HCT116 (cell line): Measurements from ENCODE around the gene GNPDA2. TPM values are rescaled to one million over a fixed set of nuclear protein-coding genes. Genes with fewer than 3 reads are reported as not detected.
A peak's percentile ranks its signal among the peaks of the same experiment; 100 is the strongest.
"Not testable (repeated sequence)": the region's sequence is repeated elsewhere in the genome, so short reads cannot be mapped to it uniquely, and the experiment has no call there.

Experiments
- ATAC-seq: fragments of 200-7000 bp; cut with Tn5 transposase; 2 replicates; pipeline ENCODE4 v1.9.1; 2020; ENCODE audit warnings: mild to moderate bottlenecking, moderate library complexity
- BruUV-seq: library from RNA; stranded (reverse); fragments of 400-500 nt; replicated peaks from 2 replicates; lab custom pipeline; 2021; lab: Mats Ljungman, UMichigan
- CTCF ChIA-PET: fragments of 300-600 bp; sonication (Branson Sonifier 250); formaldehyde crosslinking; loops from one replicate; lab custom pipeline; 2021; ENCODE audit warnings: antibody characterized with exemption; lab: Charles Lee
- POLR2A ChIA-PET: fragments of 300-600, 350-600 bp; sonication (Branson Sonifier 250); formaldehyde crosslinking; loops from one replicate; lab custom pipeline; 2021; ENCODE audit warnings: antibody characterized with exemption; lab: Charles Lee
- RAD21 ChIA-PET, 2 experiments: fragments of 300-600 bp; sonication (Branson Sonifier 250); formaldehyde crosslinking; loops; one replicate each; lab custom pipeline; 2023; ENCODE audit warnings: low total read pairs in 2 of 2; ENCODE audit not compliant: uncharacterized antibody in 2 of 2, unreplicated experiment in 2 of 2, low non-redundant PET in 1 of 2; lab: Charles Lee
- DNase-seq: peaks from one replicate; pipeline ENCODE4 v3.0.0-alpha.2; 2010; ENCODE audit warnings: low read depth, low spot score
- H2AFZ ChIP-seq: fragments of 200-600 bp; shearing (Covaris generic), sonication (generic); 2 replicates; pipeline ENCODE4 v1.6.1; 2017; ENCODE audit warnings: low read depth, mixed run types, mixed read lengths, antibody characterized with exemption, low read length; ENCODE audit not compliant: poor library complexity, severe bottlenecking
- H3K27ac ChIP-seq: 2 replicates; pipeline ENCODE4 v1.5.1; 2012; ENCODE audit warnings: low read depth, low read length
- H3K27me3 ChIP-seq: fragments of 200-600 bp; sonication (generic); 2 replicates; pipeline ENCODE4 v1.6.1; 2016; ENCODE audit warnings: mixed run types, low read length, mixed read lengths; ENCODE audit not compliant: insufficient read depth
- H3K36me3 ChIP-seq, 2 experiments: fragments of 200-500 bp in 1 of 2; fragments of 200-600 bp in 1 of 2; sonication (Bioruptor generic) in 1 of 2; sonication (generic) in 1 of 2; 2 replicates each; pipeline versions ENCODE4 v1.5.1 to v1.6.1; 2014 to 2016; ENCODE audit warnings: low read length in 2 of 2, inconsistent platforms in 1 of 2, mixed read lengths in 1 of 2, mixed run types in 1 of 2; ENCODE audit not compliant: insufficient read depth in 2 of 2, control insufficient read depth in 1 of 2
- H3K4me1 ChIP-seq, 2 experiments: fragments of 200-600 bp in 1 of 2; sonication (generic) in 1 of 2; 2 replicates each; pipeline versions ENCODE4 v1.5.1 to v1.6.1; 2012 to 2017; ENCODE audit warnings: low read length in 2 of 2, inconsistent platforms in 1 of 2, mild to moderate bottlenecking in 1 of 2, mixed read lengths in 1 of 2, mixed run types in 1 of 2, moderate library complexity in 1 of 2; ENCODE audit not compliant: insufficient read depth in 2 of 2, control insufficient read depth in 1 of 2
- H3K4me2 ChIP-seq: fragments of 200-600 bp; sonication (generic); 2 replicates; pipeline ENCODE4 v1.6.1; 2017; ENCODE audit warnings: mixed run types, low read length, mixed read lengths
- H3K4me3 ChIP-seq, 2 experiments: fragments of 200-600 bp in 1 of 2; sonication (generic) in 1 of 2; replicated peaks in 1 of 2; 2 replicates each; pipeline ENCODE4 v1.5.1; 2011 to 2016; ENCODE audit warnings: low read length in 2 of 2, control low read depth in 1 of 2, low read depth in 1 of 2, mild to moderate bottlenecking in 1 of 2, mixed read lengths in 1 of 2, mixed run types in 1 of 2
- H3K79me2 ChIP-seq: fragments of 200-600 bp; sonication (generic); 2 replicates; pipeline ENCODE4 v1.6.1; 2017; ENCODE audit warnings: mild to moderate bottlenecking, mixed run types, low read length, moderate library complexity, mixed read lengths; ENCODE audit not compliant: insufficient read depth
- H3K9ac ChIP-seq: fragments of 200-600 bp; sonication (generic); 2 replicates; pipeline ENCODE4 v1.6.1; 2016; ENCODE audit warnings: low read length, mixed read lengths
- H3K9me2 ChIP-seq: fragments of 200-600 bp; sonication (generic), shearing (Covaris generic); 2 replicates; pipeline ENCODE4 v1.6.1; 2017; ENCODE audit warnings: mixed run types, mild to moderate bottlenecking, moderate library complexity; ENCODE audit not compliant: insufficient read depth
- H3K9me3 ChIP-seq, 2 experiments: fragments of 200-500 bp in 1 of 2; fragments of 200-600 bp in 1 of 2; sonication (Bioruptor generic) in 1 of 2; sonication (generic) in 1 of 2; 2 replicates each; pipeline ENCODE4 v1.6.1; 2014 to 2017; ENCODE audit warnings: low read length in 2 of 2, mixed read lengths in 2 of 2, inconsistent platforms in 1 of 2, low read depth in 1 of 2, mild to moderate bottlenecking in 1 of 2, mixed run types in 1 of 2, moderate library complexity in 1 of 2; ENCODE audit not compliant: control insufficient read depth in 1 of 2, insufficient read depth in 1 of 2
- H4K20me1 ChIP-seq: fragments of 200-600 bp; sonication (generic), shearing (Covaris generic); 2 replicates; pipeline ENCODE4 v1.6.1; 2017; ENCODE audit warnings: mixed run types, mild to moderate bottlenecking, moderate library complexity; ENCODE audit not compliant: insufficient read depth
- ATF3 ChIP-seq: IDR thresholded peaks from 2 replicates; pipeline ENCODE4 v1.6.1; 2012
- CEBPB ChIP-seq: IDR thresholded peaks from 2 replicates; pipeline ENCODE4 v1.6.1; 2012; ENCODE audit warnings: low read depth
- EGR1 ChIP-seq: IDR thresholded peaks from 2 replicates; pipeline ENCODE4 v1.6.1; 2012; ENCODE audit warnings: low read depth
- ELF1 ChIP-seq: IDR thresholded peaks from 2 replicates; pipeline ENCODE4 v1.6.1; 2012; ENCODE audit warnings: low read depth, borderline replicate concordance
- JUND ChIP-seq: IDR thresholded peaks from 2 replicates; pipeline ENCODE4 v1.6.1; 2012
- POLR2A ChIP-seq: IDR thresholded peaks from 2 replicates; pipeline ENCODE4 v1.7.0; 2011; ENCODE audit warnings: borderline replicate concordance; ENCODE audit not compliant: insufficient read depth, insufficient read length; ENCODE audit errors: extremely low read depth
- POLR2AphosphoS5 ChIP-seq: IDR thresholded peaks from 2 replicates; pipeline ENCODE4 v1.6.1; 2011; ENCODE audit warnings: mild to moderate bottlenecking, low read depth, low read length, moderate library complexity
- RAD21 ChIP-seq: IDR thresholded peaks from 2 replicates; pipeline ENCODE4 v1.6.1; 2012; ENCODE audit warnings: low read depth, mild to moderate bottlenecking
- REST ChIP-seq: IDR thresholded peaks from 2 replicates; pipeline ENCODE4 v1.6.1; 2012; ENCODE audit warnings: low read depth
- SIN3A ChIP-seq: IDR thresholded peaks from 2 replicates; pipeline ENCODE4 v1.6.1; 2012; ENCODE audit warnings: low read depth
- SP1 ChIP-seq: IDR thresholded peaks from 2 replicates; pipeline ENCODE4 v1.6.1; 2012; ENCODE audit warnings: low read depth
- SRF ChIP-seq: IDR thresholded peaks from 2 replicates; pipeline ENCODE4 v1.6.1; 2012; ENCODE audit warnings: low read depth
- TCF7L2 ChIP-seq: IDR thresholded peaks from 2 replicates; pipeline ENCODE4 v1.7.0; 2011; ENCODE audit warnings: borderline replicate concordance, inconsistent platforms; ENCODE audit not compliant: insufficient read depth, insufficient read length; ENCODE audit errors: extremely low read depth
- YY1 ChIP-seq: IDR thresholded peaks from 2 replicates; pipeline ENCODE4 v1.6.1; 2011; ENCODE audit warnings: low read length, low read depth, moderate library complexity, mild to moderate bottlenecking; ENCODE audit not compliant: insufficient replicate concordance; ENCODE audit errors: extremely low read depth
- ZFX ChIP-seq: fragments of 450-650 bp; IDR thresholded peaks from 2 replicates; pipeline ENCODE4 v1.6.1; 2017
- ZNF274 ChIP-seq: fragments of 200-500 bp; sonication (Bioruptor generic); IDR thresholded peaks from 2 replicates; pipeline ENCODE4 v1.6.1; 2014; ENCODE audit warnings: mild to moderate bottlenecking, low read depth, low read length, inconsistent platforms
- intact Hi-C: fragments of 100-400 bp; cut with micrococcal nuclease; formaldehyde crosslinking; loops from 2 replicates; pipeline ENCODE4 v1.10.0; 2022
- total RNA-seq: library from RNA; stranded (reverse); gene quantifications from one replicate; pipeline ENCODE4 v1.2.1, GENCODE V29; 2021; ENCODE audit not compliant: unreplicated experiment

The GNPDA2 gene
- total RNA-seq, 1 experiment from 2014 or later = 15.8 TPM

GRCh38 chr4:44736900-44737299 lies 10.5 kb upstream of the GNPDA2 start (continued):
- TF ChIP-seq RAD21 (no peak), TCF7L2 (no peak), JUND (no peak), ELF1 (no peak)

- H3K4me3 ChIP-seq, H3K9me3 ChIP-seq, H3K9me2 ChIP-seq, H3K27me3 ChIP-seq, H3K9ac ChIP-seq, H2AFZ ChIP-seq, CTCF ChIA-PET, H4K20me1 ChIP-seq, DNase-seq, BruUV-seq, POLR2A ChIA-PET, H3K4me2 ChIP-seq, H3K36me3 ChIP-seq, H3K27ac ChIP-seq, ATAC-seq, RAD21 ChIA-PET, intact Hi-C loops: not testable (repeated sequence)
- peaks cover 0 to 15% of the 10 kb centered on the region in 2 experiments; a peak in 3 of 4 replicates for H3K4me1 ChIP-seq
- H3K79me2 ChIP-seq = peaks cover 25% of the 10 kb centered on the region
Measured at GRCh38 chr4:44728694-44729093, 2.3 kb upstream of the GNPDA2 start.

- POLR2A ChIA-PET = no interaction called here
- DNase-seq (no peak), ATAC-seq (no peak)
- intact Hi-C loops = no loop called here
- H3K9me3 ChIP-seq = no peaks in the 10 kb centered on the region
- BruUV-seq = TSS peak; percentile 78
- H2AFZ ChIP-seq = no peak overlapping the region
- H3K4me2 ChIP-seq = peak overlapping the region; percentile 76
- no peaks in the 10 kb centered on the region for H3K36me3 ChIP-seq
- no peak overlapping the region for H3K9ac ChIP-seq
- H3K79me2 ChIP-seq = peaks cover 37% of the 10 kb centered on the region
- CTCF ChIA-PET = no interaction called here
- RAD21 ChIA-PET = no interaction called here
- no peak overlapping the region for H3K27ac ChIP-seq
- H3K27me3 ChIP-seq = no peaks in the 10 kb centered on the region
- H3K4me3 ChIP-seq = peak overlapping the region in 1 of 2 experiments; percentile 87; a peak in 2 of 4 replicates
- peaks cover 0 to 15% of the 10 kb centered on the region in 2 experiments; a peak in 3 of 4 replicates for H3K4me1 ChIP-seq
- no peaks in the 10 kb centered on the region for H4K20me1 ChIP-seq
- no peaks in the 10 kb centered on the region; the same call in 1 of the 2 replicates for H3K9me2 ChIP-seq
- TF ChIP-seq EGR1 (no peak), ELF1 (no peak), SRF (no peak), POLR2AphosphoS5 (no peak), POLR2A (no peak), CEBPB (no peak), JUND (no peak), TCF7L2 (no peak), ZNF274 (no peak), SP1 (no peak), REST (no peak), RAD21 (no peak), ZFX (no peak), SIN3A (no peak), YY1 (no peak), ATF3 (no peak)
Measured at GRCh38 chr4:44727471-44727870, 1.1 kb upstream of the GNPDA2 start.
